Activated naive CD4-positive, alpha-beta T cell treated with anti-CD3 and anti-CD28 coated beads for 36 hours (primary cell): ENCODE measurements around the gene HS3ST5. TPM values are rescaled to one million over a fixed set of nuclear protein-coding genes. Genes with fewer than 3 reads are reported as not detected.

ENCODE experiments used
- CTCF ChIA-PET: fragments of 350-600 bp; sonication (Branson Sonifier 250); formaldehyde crosslinking; loops from one replicate; lab custom pipeline; 2021; ENCODE audit warnings: antibody characterized with exemption; lab: Charles Lee
- DNase-seq: peaks from one replicate; pipeline ENCODE4 v3.0.0-alpha.2; 2020
- H3K27ac Mint-ChIP-seq: one replicate; pipeline ENCODE4 v1.8.0; 2021; ENCODE audit warnings: mild to moderate bottlenecking, mixed read lengths
- H3K27me3 Mint-ChIP-seq: one replicate; pipeline ENCODE4 v1.8.0; 2021; ENCODE audit warnings: low read depth, mixed read lengths
- H3K36me3 Mint-ChIP-seq: one replicate; pipeline ENCODE4 v1.8.0; 2021; ENCODE audit warnings: low read depth, mixed read lengths
- H3K4me1 Mint-ChIP-seq: one replicate; pipeline ENCODE4 v1.8.0; 2021; ENCODE audit warnings: low read depth, mixed read lengths
- H3K4me3 Mint-ChIP-seq: one replicate; pipeline ENCODE4 v1.8.0; 2021; ENCODE audit warnings: mild to moderate bottlenecking, moderate library complexity, mixed read lengths
- H3K9me3 Mint-ChIP-seq: one replicate; pipeline ENCODE4 v1.8.0; 2021; ENCODE audit warnings: mixed read lengths
- intact Hi-C: fragments of 100-400 bp; cut with micrococcal nuclease; formaldehyde crosslinking; loops from one replicate; pipeline ENCODE4 v1.15.1; 2023
- total RNA-seq, 2 experiments: library from RNA; stranded (reverse); gene quantifications; one replicate each; pipeline ENCODE4 v1.2.3, GENCODE V29; 2021

Gene HS3ST5
- total RNA-seq, 2 experiments from 2014 or later = not detected

- no peaks in the 10 kb centered on the region for H3K4me1 Mint-ChIP-seq
- no peak overlapping the region for H3K4me3 Mint-ChIP-seq
- peaks cover 5% of the 10 kb centered on the region for H3K27me3 Mint-ChIP-seq
- H3K9me3 Mint-ChIP-seq = no peaks in the 10 kb centered on the region
- no peak for DNase-seq
- H3K27ac Mint-ChIP-seq = no peak overlapping the region
- CTCF ChIA-PET = interaction anchor here (0.6 to 1.0 kb wide), 2 partner anchors 10 to 135 kb away, joined by 3 read pairs; no protein-coding TSS in a partner anchor
- intact Hi-C loops = no loop called here
- no peaks in the 10 kb centered on the region for H3K36me3 Mint-ChIP-seq
Measured at GRCh38 chr6:114169763-114170162, 173.1 kb downstream of the HS3ST5 start.

GRCh38 chr6:114167583-114168576 is 174.9 kb downstream of the HS3ST5 start:
- intact Hi-C loops = no loop called here
- DNase-seq = no peak
- Mint-ChIP-seq H3K9me3 (no peaks in the 10 kb centered on the region), H3K4me1 (no peaks in the 10 kb centered on the region), H3K27ac (no peak overlapping the region), H3K4me3 (no peak overlapping the region), H3K36me3 (no peaks in the 10 kb centered on the region), H3K27me3 (peaks cover 5% of the 10 kb centered on the region)
- CTCF ChIA-PET = interaction anchor here (0.6 kb wide), 1 partner anchor 173 kb away, joined by 3 read pairs; no protein-coding TSS in a partner anchor

- Mint-ChIP-seq H3K9me3 (no peaks in the 10 kb centered on the region), H3K27ac (no peak overlapping the region), H3K36me3 (no peaks in the 10 kb centered on the region), H3K27me3 (peaks cover 3% of the 10 kb centered on the region), H3K4me3 (no peak overlapping the region), H3K4me1 (no peaks in the 10 kb centered on the region)
- intact Hi-C loops = no loop called here
- DNase-seq = no peak
- CTCF ChIA-PET = no interaction called here
Measured at GRCh38 chr6:114164207-114164606, 178.6 kb downstream of the HS3ST5 start.

- no peaks in the 10 kb centered on the region for H3K9me3 Mint-ChIP-seq
- no peaks in the 10 kb centered on the region for H3K36me3 Mint-ChIP-seq
- H3K4me1 Mint-ChIP-seq = no peaks in the 10 kb centered on the region
- H3K27ac Mint-ChIP-seq = no peak overlapping the region
- DNase-seq = no peak
- H3K27me3 Mint-ChIP-seq = peaks cover 3% of the 10 kb centered on the region
- intact Hi-C loops = no loop called here
- CTCF ChIA-PET = no interaction called here
- H3K4me3 Mint-ChIP-seq = no peak overlapping the region
Measured at GRCh38 chr6:114162691-114163347, 180.0 kb downstream of the HS3ST5 start.

- H3K4me1 Mint-ChIP-seq = no peaks in the 10 kb centered on the region
- no peak overlapping the region for H3K27ac Mint-ChIP-seq
- CTCF ChIA-PET = no interaction called here
- H3K4me3 Mint-ChIP-seq = no peak overlapping the region
- H3K9me3 Mint-ChIP-seq = no peaks in the 10 kb centered on the region
- H3K27me3 Mint-ChIP-seq = peaks cover 3% of the 10 kb centered on the region
- intact Hi-C loops = no loop called here
- no peak for DNase-seq
- H3K36me3 Mint-ChIP-seq = no peaks in the 10 kb centered on the region
Measured at GRCh38 chr6:114160881-114161280, 181.9 kb downstream of the HS3ST5 start.

- CTCF ChIA-PET = interaction anchor here (0.7 kb wide), 1 partner anchor 10 kb away, joined by 3 read pairs; no protein-coding TSS in a partner anchor
- intact Hi-C loops = no loop called here
- no peaks in the 10 kb centered on the region for H3K4me1 Mint-ChIP-seq
- H3K27ac Mint-ChIP-seq = no peak overlapping the region
- no peaks in the 10 kb centered on the region for H3K27me3 Mint-ChIP-seq
- no peak overlapping the region for H3K4me3 Mint-ChIP-seq
- DNase-seq = no peak
- no peaks in the 10 kb centered on the region for H3K9me3 Mint-ChIP-seq
- no peaks in the 10 kb centered on the region for H3K36me3 Mint-ChIP-seq
Measured at GRCh38 chr6:114159727-114160126, 183.1 kb downstream of the HS3ST5 start.

GRCh38 chr6:114158838-114159694 is 183.8 kb downstream of the HS3ST5 start:
- intact Hi-C loops = no loop called here
- Mint-ChIP-seq H3K4me1 (no peaks in the 10 kb centered on the region), H3K4me3 (no peak overlapping the region), H3K9me3 (no peaks in the 10 kb centered on the region), H3K36me3 (no peaks in the 10 kb centered on the region), H3K27me3 (no peaks in the 10 kb centered on the region), H3K27ac (no peak overlapping the region)
- DNase-seq = no peak
- CTCF ChIA-PET = no interaction called here

GRCh38 chr6:114158411-114158810 is 184.4 kb downstream of the HS3ST5 start:
- Mint-ChIP-seq H3K36me3 (no peaks in the 10 kb centered on the region), H3K27ac (no peak overlapping the region), H3K4me3 (no peak overlapping the region), H3K9me3 (no peaks in the 10 kb centered on the region), H3K27me3 (no peaks in the 10 kb centered on the region), H3K4me1 (no peaks in the 10 kb centered on the region)
- CTCF ChIA-PET = no interaction called here
- intact Hi-C loops = no loop called here
- no peak for DNase-seq

- no peak for DNase-seq
- CTCF ChIA-PET = no interaction called here
- no peaks in the 10 kb centered on the region for H3K27me3 Mint-ChIP-seq
- no peaks in the 10 kb centered on the region for H3K36me3 Mint-ChIP-seq
- no peaks in the 10 kb centered on the region for H3K4me1 Mint-ChIP-seq
- H3K9me3 Mint-ChIP-seq = no peaks in the 10 kb centered on the region
- intact Hi-C loops = no loop called here
- H3K4me3 Mint-ChIP-seq = no peak overlapping the region
- H3K27ac Mint-ChIP-seq = no peak overlapping the region
Measured at GRCh38 chr6:114157848-114158247, 185.0 kb downstream of the HS3ST5 start.

GRCh38 chr6:114155763-114156162 is 187.1 kb downstream of the HS3ST5 start:
- CTCF ChIA-PET = no interaction called here
- H3K9me3 Mint-ChIP-seq = no peaks in the 10 kb centered on the region
- intact Hi-C loops = no loop called here
- no peaks in the 10 kb centered on the region for H3K4me1 Mint-ChIP-seq
- no peak overlapping the region for H3K27ac Mint-ChIP-seq
- DNase-seq = no peak
- no peaks in the 10 kb centered on the region for H3K36me3 Mint-ChIP-seq
- H3K27me3 Mint-ChIP-seq = peaks cover 3% of the 10 kb centered on the region
- no peak overlapping the region for H3K4me3 Mint-ChIP-seq

GRCh38 chr6:114154812-114155211 is 188.0 kb downstream of the HS3ST5 start:
- H3K9me3 Mint-ChIP-seq = no peaks in the 10 kb centered on the region
- CTCF ChIA-PET = no interaction called here
- peaks cover 3% of the 10 kb centered on the region for H3K27me3 Mint-ChIP-seq
- no peak overlapping the region for H3K27ac Mint-ChIP-seq
- no peak overlapping the region for H3K4me3 Mint-ChIP-seq
- DNase-seq = no peak
- intact Hi-C loops = no loop called here
- no peaks in the 10 kb centered on the region for H3K36me3 Mint-ChIP-seq
- no peaks in the 10 kb centered on the region for H3K4me1 Mint-ChIP-seq

GRCh38 chr6:114153448-114153847 is 189.4 kb downstream of the HS3ST5 start:
- no peaks in the 10 kb centered on the region for H3K36me3 Mint-ChIP-seq
- no peak for DNase-seq
- H3K9me3 Mint-ChIP-seq = no peaks in the 10 kb centered on the region
- no peak overlapping the region for H3K4me3 Mint-ChIP-seq
- peaks cover 3% of the 10 kb centered on the region for H3K27me3 Mint-ChIP-seq
- CTCF ChIA-PET = no interaction called here
- intact Hi-C loops = no loop called here
- H3K27ac Mint-ChIP-seq = no peak overlapping the region
- no peaks in the 10 kb centered on the region for H3K4me1 Mint-ChIP-seq
